Endothelial cell of umbilical vein (primary cell): ENCODE results near the gene SAE1.

Source experiments
- FOS ChIP-seq: IDR thresholded peaks from 2 replicates; pipeline ENCODE4 v1.6.1; 2011; ENCODE audit warnings: mild to moderate bottlenecking, low read length, moderate library complexity, borderline replicate concordance; ENCODE audit not compliant: insufficient read depth
- POLR2A ChIP-seq: IDR thresholded peaks from 2 replicates; pipeline ENCODE4 v1.6.1; 2012; ENCODE audit warnings: low read depth, mild to moderate bottlenecking, control low read depth, low read length

- TF ChIP-seq FOS (no peak), POLR2A (no peak)
Measured at GRCh38 chr19:47210689-47211316, 80.2 kb downstream of the SAE1 start.
